ENCODE data around the gene SLC35E1. TPM values are rescaled to one million over a fixed set of nuclear protein-coding genes. Genes with fewer than 3 reads are reported as not detected.

The SLC35E1 gene
- total RNA-seq, 1 experiment from 2014 or later: 35.8 TPM

DNA sequence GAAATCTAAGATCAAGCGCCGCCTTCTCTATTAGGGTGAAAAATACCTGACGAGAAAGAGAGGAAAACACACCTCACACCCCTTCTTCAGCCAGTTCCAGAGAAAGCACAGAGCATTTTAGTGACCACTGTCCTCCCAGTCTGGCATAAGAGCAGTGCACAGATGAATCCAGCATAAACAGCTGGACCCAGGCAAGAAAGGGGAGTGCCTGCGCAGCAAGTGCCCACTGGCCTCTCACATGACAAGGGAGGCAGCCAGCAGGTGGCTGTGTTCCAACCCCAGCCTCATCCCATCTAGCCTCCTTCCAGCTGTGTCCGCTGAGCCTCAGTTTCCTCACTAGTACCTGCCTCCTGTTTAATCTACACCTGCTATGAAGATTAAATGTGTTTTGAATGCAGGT lies 47.8 kb upstream of the SLC35E1 start:
- no peak overlapping the region for H2BK5ac ChIP-seq (ENCODE audit: insufficient read length, low read length)
- H3K27me3 ChIP-seq (ENCODE audit: insufficient read depth, low read length): no peaks in the 10 kb centered on the region
- H4K8ac ChIP-seq (replicated peaks; ENCODE audit: insufficient read length, low read depth, low read length): no peak overlapping the region
- no peaks in the 10 kb centered on the region for H4K20me1 ChIP-seq (ENCODE audit: control insufficient read depth, insufficient read depth, insufficient read length)
- H3K4me2 ChIP-seq (ENCODE audit: insufficient read depth, insufficient read length, low read length): no peak overlapping the region
- H3K79me2 ChIP-seq (ENCODE audit: insufficient read depth, low read length): peaks cover 72% of the 10 kb centered on the region; the same call in 1 of the 2 replicates
- no peaks in the 10 kb centered on the region for H3K23me2 ChIP-seq (ENCODE audit: insufficient read length, low read depth, low read length, poor library complexity, severe bottlenecking)
- H3K14ac ChIP-seq (ENCODE audit: insufficient read depth, low read length): no peak overlapping the region
- no peak overlapping the region for H2AFZ ChIP-seq (ENCODE audit: low read length)
- H3K23ac ChIP-seq (ENCODE audit: insufficient read length, low read depth, low read length): no peak overlapping the region
- TF ChIP-seq, protein P1, sequence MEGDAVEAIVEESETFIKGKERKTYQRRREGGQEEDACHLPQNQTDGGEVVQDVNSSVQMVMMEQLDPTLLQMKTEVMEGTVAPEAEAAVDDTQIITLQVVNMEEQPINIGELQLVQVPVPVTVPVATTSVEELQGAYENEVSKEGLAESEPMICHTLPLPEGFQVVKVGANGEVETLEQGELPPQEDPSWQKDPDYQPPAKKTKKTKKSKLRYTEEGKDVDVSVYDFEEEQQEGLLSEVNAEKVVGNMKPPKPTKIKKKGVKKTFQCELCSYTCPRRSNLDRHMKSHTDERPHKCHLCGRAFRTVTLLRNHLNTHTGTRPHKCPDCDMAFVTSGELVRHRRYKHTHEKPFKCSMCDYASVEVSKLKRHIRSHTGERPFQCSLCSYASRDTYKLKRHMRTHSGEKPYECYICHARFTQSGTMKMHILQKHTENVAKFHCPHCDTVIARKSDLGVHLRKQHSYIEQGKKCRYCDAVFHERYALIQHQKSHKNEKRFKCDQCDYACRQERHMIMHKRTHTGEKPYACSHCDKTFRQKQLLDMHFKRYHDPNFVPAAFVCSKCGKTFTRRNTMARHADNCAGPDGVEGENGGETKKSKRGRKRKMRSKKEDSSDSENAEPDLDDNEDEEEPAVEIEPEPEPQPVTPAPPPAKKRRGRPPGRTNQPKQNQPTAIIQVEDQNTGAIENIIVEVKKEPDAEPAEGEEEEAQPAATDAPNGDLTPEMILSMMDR (conservative IDR thresholded peaks at IDR 0.05): no peak
- H4K91ac ChIP-seq (ENCODE audit: insufficient read length, low read depth, low read length): no peak overlapping the region
- peaks cover 23 to 37% of the 10 kb centered on the region in 2 experiments for H3K4me1 Mint-ChIP-seq
- no peak overlapping the region for H2BK20ac ChIP-seq (ENCODE audit: low read depth, low read length, poor library complexity, severe bottlenecking)
- peaks cover 0 to 14% (median 0%) of the 10 kb centered on the region in 3 experiments; a peak in 3 of 7 replicates for H3K36me3 Mint-ChIP-seq (ENCODE audit: insufficient read depth in 1 of 3, low read depth in 3 of 3)
- no peak overlapping the region for H3K27ac ChIP-seq (ENCODE audit: insufficient read length, low read depth, low read length)
- no peaks in the 10 kb centered on the region for H3K27me3 Mint-ChIP-seq (ENCODE audit: low read depth)
- H2BK12ac ChIP-seq (ENCODE audit: insufficient read length, low read depth, low read length): no peak overlapping the region
- H3K9me3 Mint-ChIP-seq: no peaks in the 10 kb centered on the region
- H3K9me3 ChIP-seq (ENCODE audit: control insufficient read depth, low read depth, low read length): no peaks in the 10 kb centered on the region
- H3K9ac ChIP-seq (ENCODE audit: extremely low read depth, insufficient read length, low read length): no peak overlapping the region
- no peak overlapping the region for H3K18ac ChIP-seq (ENCODE audit: insufficient read length, low read depth, low read length)
- no peak overlapping the region for H3K56ac ChIP-seq (ENCODE audit: insufficient read length, low read depth, low read length)
- no peak overlapping the region for H3K27ac Mint-ChIP-seq
- no peak overlapping the region for H3T11ph ChIP-seq (ENCODE audit: low read length)
- no peak overlapping the region for H2BK120ac ChIP-seq (ENCODE audit: low read depth, low read length, poor library complexity, severe bottlenecking)
- no peak overlapping the region; a peak in 1 of 5 replicates for H3K4me3 Mint-ChIP-seq
- no CpG with 5 or more reads among the region's 5 CpGs for WGBS (ENCODE audit: extremely low coverage, insufficient read length, low lambda C conversion rate)
- H2AK5ac ChIP-seq (ENCODE audit: insufficient read length, low read length): no peak overlapping the region
- no peak for DNase-seq
- peaks cover 3% of the 10 kb centered on the region; the same call in 1 of the 2 replicates for H3K4me1 ChIP-seq (ENCODE audit: insufficient read depth, low read length)
- H4K5ac ChIP-seq (ENCODE audit: insufficient read length, low read depth, low read length): no peak overlapping the region
- no peak overlapping the region for H3K4ac ChIP-seq (ENCODE audit: low read depth, low read length)
- no peak overlapping the region for H2BK15ac ChIP-seq (ENCODE audit: low read depth, low read length)
- peaks cover 18% of the 10 kb centered on the region for H3K79me1 ChIP-seq (ENCODE audit: insufficient read depth, low read depth, low read length, poor library complexity, severe bottlenecking)
